ENCODE results near the gene IL11.

- TF ChIP-seq, protein P1, sequence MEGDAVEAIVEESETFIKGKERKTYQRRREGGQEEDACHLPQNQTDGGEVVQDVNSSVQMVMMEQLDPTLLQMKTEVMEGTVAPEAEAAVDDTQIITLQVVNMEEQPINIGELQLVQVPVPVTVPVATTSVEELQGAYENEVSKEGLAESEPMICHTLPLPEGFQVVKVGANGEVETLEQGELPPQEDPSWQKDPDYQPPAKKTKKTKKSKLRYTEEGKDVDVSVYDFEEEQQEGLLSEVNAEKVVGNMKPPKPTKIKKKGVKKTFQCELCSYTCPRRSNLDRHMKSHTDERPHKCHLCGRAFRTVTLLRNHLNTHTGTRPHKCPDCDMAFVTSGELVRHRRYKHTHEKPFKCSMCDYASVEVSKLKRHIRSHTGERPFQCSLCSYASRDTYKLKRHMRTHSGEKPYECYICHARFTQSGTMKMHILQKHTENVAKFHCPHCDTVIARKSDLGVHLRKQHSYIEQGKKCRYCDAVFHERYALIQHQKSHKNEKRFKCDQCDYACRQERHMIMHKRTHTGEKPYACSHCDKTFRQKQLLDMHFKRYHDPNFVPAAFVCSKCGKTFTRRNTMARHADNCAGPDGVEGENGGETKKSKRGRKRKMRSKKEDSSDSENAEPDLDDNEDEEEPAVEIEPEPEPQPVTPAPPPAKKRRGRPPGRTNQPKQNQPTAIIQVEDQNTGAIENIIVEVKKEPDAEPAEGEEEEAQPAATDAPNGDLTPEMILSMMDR (IDR thresholded peaks at IDR 0.05): no peak
- TF ChIP-seq EZH2 (IDR thresholded peaks at IDR 0.05) (no peak), EZH2phosphoT487 (IDR thresholded peaks at IDR 0.05) (no peak)
Observed at GRCh38 chr19:55314396-55314795, 55.9 kb downstream of the IL11 start.

All from neural progenitor cell (in vitro differentiated cells).